Spleen (tissue), 11 donors: ENCODE results near the gene TIAM1. TPM values are rescaled to one million over a fixed set of nuclear protein-coding genes. Genes with fewer than 3 reads are reported as not detected.

Source experiments
- DNase-seq: peaks from one replicate; pipeline ENCODE4 v3.0.0-alpha.2; 2020
- H3K27ac ChIP-seq, 8 donors: fragments of 200-600 bp; sonication (generic) in 7 of 8; 1 replicate in 4 of 8; 2 replicates in 4 of 8; pipeline versions ENCODE4 v1.5.0 to v1.8.0; 2016 to 2021; ENCODE audit warnings: inconsistent platforms in 4 of 8, mild to moderate bottlenecking in 4 of 8, moderate library complexity in 1 of 8
- H3K27me3 ChIP-seq, 7 donors: fragments of 200-600 bp; sonication (generic) in 6 of 7; replicated peaks in 1 of 7; 1 replicate in 4 of 7; 2 replicates in 3 of 7; pipeline versions ENCODE4 v1.5.0 to v1.8.0; 2016 to 2021; ENCODE audit warnings: inconsistent platforms in 3 of 7, mild to moderate bottlenecking in 1 of 7
- H3K36me3 ChIP-seq, 6 donors: fragments of 200-600 bp; sonication (generic) in 5 of 6; 1 replicate in 4 of 6; 2 replicates in 2 of 6; pipeline versions ENCODE4 v1.5.0 to v1.8.0; 2016 to 2021; ENCODE audit warnings: inconsistent platforms in 2 of 6
- H3K4me1 ChIP-seq, 6 donors: fragments of 200-600 bp; sonication (generic) in 5 of 6; 1 replicate in 3 of 6; 2 replicates in 3 of 6; pipeline versions ENCODE4 v1.5.0 to v1.8.0; 2016 to 2021; ENCODE audit warnings: inconsistent platforms in 3 of 6
- H3K4me3 ChIP-seq, 8 donors: fragments of 200-600 bp; sonication (generic) in 7 of 8; 1 replicate in 4 of 8; 2 replicates in 4 of 8; pipeline versions ENCODE4 v1.5.0 to v1.8.0; 2016 to 2021; ENCODE audit warnings: inconsistent platforms in 4 of 8, mild to moderate bottlenecking in 4 of 8, moderate library complexity in 2 of 8
- H3K9me3 ChIP-seq, 8 donors: fragments of 200-600 bp; sonication (generic) in 7 of 8; 1 replicate in 4 of 8; 2 replicates in 4 of 8; pipeline versions ENCODE4 v1.5.0 to v1.8.0; 2016 to 2021; ENCODE audit warnings: inconsistent platforms in 4 of 8
- POLR2A ChIP-seq, 3 donors: fragments of 450-650 bp; IDR thresholded peaks; one replicate each; pipeline ENCODE4 v1.5.1; 2017; ENCODE audit warnings: antibody characterized with exemption in 3 of 3, mild to moderate bottlenecking in 1 of 3
- POLR2AphosphoS5 ChIP-seq, 3 donors: sonication (generic); formaldehyde crosslinking; IDR thresholded peaks; one replicate each; pipeline ENCODE4 v1.5.1; 2017; ENCODE audit warnings: antibody characterized with exemption in 3 of 3
- WGBS, 5 donors: extraction: QIAGEN DNeasy Blood & Tissue Kit in 3 of 5; methylation state at CpG; one replicate each; pipeline versions ENCODE4 v1.1.5 to v1.1.7; 2013 to 2018; 5-methylcytosine and 5-hydroxymethylcytosine counted together
- intact Hi-C: fragments of 100-400 bp; cut with DNase I; formaldehyde crosslinking; loops from one replicate; pipeline ENCODE4 v1.15.0; 2023; ENCODE audit warnings: low total_unique reads
- polyA plus RNA-seq, 3 donors: library from polyadenylated mRNA; stranded (reverse); fragments of 200-250 nt; gene quantifications; one replicate each; pipeline ENCODE4 v1.2.1, GENCODE V29; 2013
- total RNA-seq, 7 donors: library from RNA; depleted of rRNA in 3 of 7; stranded (reverse); fragments of >200 nt in 3 of 7; fragmentation: NEBNext Ultra II Directional in 4 of 7; extraction: Animal tissue kit (Norgen Biotek cat#: 25700) in 4 of 7; gene quantifications; one replicate each; pipeline versions ENCODE4 v1.1.0 to v1.2.1, GENCODE V29; 2016 to 2021
- TF ChIP-seq, protein P1 (sequence below), 11 experiments: fragments of 200-600 bp in 7 of 11; fragments of 450-650 bp in 4 of 11; sonication (generic) in 4 of 11; IDR thresholded peaks in 8 of 11; conservative IDR thresholded peaks in 3 of 11; 1 replicate in 7 of 11; 2 replicates in 4 of 11; pipeline versions ENCODE4 v1.4.0 to v1.8.0; 2016 to 2021; ENCODE audit warnings: antibody characterized with exemption in 11 of 11, inconsistent platforms in 4 of 11, mild to moderate bottlenecking in 1 of 11
- donor health status: healthy with polysubstance abuse.
- donor health status: DM: no; HTN: no; CAD: no; lungs with moderate emphysema.
- donor health status: DM: no; HTN: no; CAD: no.
- donor health status: Bipolar disorder and iron deficiency.
- donor health status: healthy.
- donor health status: DM: no; HTN: no; CAD: no.
- donor health status: DM: yes; HTN: yes; CAD: no.

Gene TIAM1
- total and polyA plus RNA-seq, 10 donors: 1.9 to 35.0 (median 18.4) TPM

DNA sequence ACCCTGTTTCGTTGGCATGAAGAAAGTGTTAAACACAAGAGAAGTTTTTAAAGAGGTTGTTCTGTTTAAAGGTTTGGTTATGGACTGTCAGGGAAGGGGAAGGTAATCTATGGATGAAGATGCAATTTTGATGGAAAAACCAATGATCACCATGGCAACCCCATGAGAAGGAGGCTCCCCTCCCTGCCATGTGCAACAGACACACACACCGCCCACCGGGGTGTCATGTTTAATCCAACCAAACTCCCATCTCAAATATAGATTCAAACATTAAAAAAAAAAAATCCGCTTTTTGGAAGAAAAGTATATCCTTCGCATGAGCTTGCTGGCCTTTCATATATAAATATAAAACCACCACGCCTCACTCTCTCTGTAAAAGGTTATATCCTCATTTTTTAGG, 224.9 kb downstream of the TIAM1 start:
- Histone ChIP-seq H3K9me3 (no peaks in the 10 kb centered on the region), H3K36me3 (peaks cover 0 to 6% (median 0%) of the 10 kb centered on the region in 6 donors), H3K4me3 (no peak overlapping the region), H3K27ac (no peak overlapping the region), H3K27me3 (no peaks in the 10 kb centered on the region), H3K4me1 (peaks cover 0 to 5% (median 0%) of the 10 kb centered on the region in 6 donors)
- no peak for DNase-seq
- TF ChIP-seq, protein P1, sequence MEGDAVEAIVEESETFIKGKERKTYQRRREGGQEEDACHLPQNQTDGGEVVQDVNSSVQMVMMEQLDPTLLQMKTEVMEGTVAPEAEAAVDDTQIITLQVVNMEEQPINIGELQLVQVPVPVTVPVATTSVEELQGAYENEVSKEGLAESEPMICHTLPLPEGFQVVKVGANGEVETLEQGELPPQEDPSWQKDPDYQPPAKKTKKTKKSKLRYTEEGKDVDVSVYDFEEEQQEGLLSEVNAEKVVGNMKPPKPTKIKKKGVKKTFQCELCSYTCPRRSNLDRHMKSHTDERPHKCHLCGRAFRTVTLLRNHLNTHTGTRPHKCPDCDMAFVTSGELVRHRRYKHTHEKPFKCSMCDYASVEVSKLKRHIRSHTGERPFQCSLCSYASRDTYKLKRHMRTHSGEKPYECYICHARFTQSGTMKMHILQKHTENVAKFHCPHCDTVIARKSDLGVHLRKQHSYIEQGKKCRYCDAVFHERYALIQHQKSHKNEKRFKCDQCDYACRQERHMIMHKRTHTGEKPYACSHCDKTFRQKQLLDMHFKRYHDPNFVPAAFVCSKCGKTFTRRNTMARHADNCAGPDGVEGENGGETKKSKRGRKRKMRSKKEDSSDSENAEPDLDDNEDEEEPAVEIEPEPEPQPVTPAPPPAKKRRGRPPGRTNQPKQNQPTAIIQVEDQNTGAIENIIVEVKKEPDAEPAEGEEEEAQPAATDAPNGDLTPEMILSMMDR (IDR thresholded peaks at IDR 0.05 in 8 of 11, conservative IDR thresholded peaks at IDR 0.05 in 3 of 11): no peak
- TF ChIP-seq POLR2AphosphoS5 (IDR thresholded peaks at IDR 0.05) (no peak), POLR2A (IDR thresholded peaks at IDR 0.05) (no peak)
- 91 to 97% (median 95%) methylated on average over 6 of the region's 6 CpGs for WGBS, 5 donors
- intact Hi-C loops: no loop called here

DNA sequence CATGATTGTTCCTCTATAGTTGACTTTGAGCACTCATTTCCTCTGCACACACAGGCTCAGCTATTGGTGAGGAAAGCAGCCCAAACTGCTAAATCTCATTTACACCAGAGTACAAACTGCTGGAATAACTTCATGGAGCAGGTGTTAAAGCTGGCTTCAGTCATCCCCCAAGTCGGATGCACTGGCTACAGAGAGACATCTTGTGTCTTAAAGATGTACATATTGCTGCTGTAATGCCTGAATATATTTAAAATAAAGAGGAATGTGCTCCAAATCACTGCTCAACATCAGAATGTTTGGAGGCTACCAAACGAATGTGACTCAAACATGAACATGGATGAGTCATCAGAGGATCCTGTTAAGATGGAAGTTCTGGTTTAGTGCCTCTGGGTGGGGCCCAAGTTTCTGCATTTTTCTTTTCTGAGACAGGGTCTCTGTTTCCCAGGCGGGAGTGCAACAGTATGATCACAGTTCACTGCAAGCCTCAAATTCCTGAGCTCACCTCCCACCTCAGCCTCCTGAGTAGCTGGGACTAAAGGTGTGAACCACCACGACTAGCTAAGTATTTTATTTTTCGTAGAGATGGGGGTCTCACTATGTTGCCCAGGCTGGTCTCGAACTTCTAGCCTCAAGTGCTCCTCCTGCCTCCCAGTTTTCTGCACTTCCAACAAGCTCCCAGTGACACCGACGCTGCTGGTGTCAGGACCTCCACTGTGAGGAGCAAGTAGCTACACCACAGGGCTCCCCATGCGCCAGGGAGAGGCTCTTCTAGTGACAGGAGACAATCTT, 226.7 kb downstream of the TIAM1 start:
- no peaks in the 10 kb centered on the region for H3K9me3 ChIP-seq
- peaks cover 0 to 4% (median 0%) of the 10 kb centered on the region in 6 donors for H3K4me1 ChIP-seq
- intact Hi-C loops: no loop called here
- H3K27me3 ChIP-seq: peaks cover 0 to 4% (median 0%) of the 10 kb centered on the region in 7 donors
- H3K36me3 ChIP-seq: peaks cover 0 to 6% (median 0%) of the 10 kb centered on the region in 6 donors
- WGBS, 5 donors: 75 to 82% (median 78%) methylated on average over 6 to 9 of the region's 9 CpGs
- TF ChIP-seq, protein P1 (IDR thresholded peaks at IDR 0.05 in 8 of 11, conservative IDR thresholded peaks at IDR 0.05 in 3 of 11): no peak
- no peak for TF ChIP-seq POLR2AphosphoS5 (IDR thresholded peaks at IDR 0.05)
- no peak for TF ChIP-seq POLR2A (IDR thresholded peaks at IDR 0.05)
- peak overlapping the region in 1 of 8 donors; percentile 16 for H3K27ac ChIP-seq
- H3K4me3 ChIP-seq: no peak overlapping the region
- DNase-seq: no peak

DNA sequence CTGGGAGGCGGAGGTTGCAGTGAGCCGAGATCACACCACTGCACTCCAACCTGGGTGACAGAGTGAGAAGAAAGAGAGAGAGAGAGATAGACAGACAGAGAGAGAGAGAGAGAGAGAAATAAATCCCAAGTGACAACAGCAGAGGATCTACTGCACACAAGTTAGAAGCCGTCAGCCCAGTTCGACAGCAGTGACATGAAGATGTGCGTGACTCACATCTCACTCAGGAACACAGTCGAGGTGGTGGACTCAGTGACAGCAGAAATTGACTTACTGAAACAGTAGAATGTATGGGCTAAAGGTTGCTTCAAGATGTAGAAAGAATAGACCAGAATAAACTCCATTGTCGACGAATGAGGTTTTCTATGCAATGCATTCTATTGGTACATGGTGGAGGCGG, 228.8 kb downstream of the TIAM1 start:
- H3K27me3 ChIP-seq: peaks cover 0 to 4% (median 0%) of the 10 kb centered on the region in 7 donors
- TF ChIP-seq, protein P1 (IDR thresholded peaks at IDR 0.05 in 8 of 11, conservative IDR thresholded peaks at IDR 0.05 in 3 of 11): no peak
- TF ChIP-seq POLR2A (IDR thresholded peaks at IDR 0.05): no peak
- TF ChIP-seq POLR2AphosphoS5 (IDR thresholded peaks at IDR 0.05): no peak
- H3K4me3 ChIP-seq: no peak overlapping the region
- DNase-seq: no peak
- WGBS, 5 donors: 75 to 85% (median 81%) methylated on average over 9 of the region's 9 CpGs
- intact Hi-C loops: no loop called here
- H3K9me3 ChIP-seq: no peaks in the 10 kb centered on the region
- no peak overlapping the region for H3K27ac ChIP-seq
- H3K36me3 ChIP-seq: peaks cover 0 to under 1% (median 0%) of the 10 kb centered on the region in 6 donors
- H3K4me1 ChIP-seq: peaks cover 0 to 4% (median 0%) of the 10 kb centered on the region in 6 donors

DNA sequence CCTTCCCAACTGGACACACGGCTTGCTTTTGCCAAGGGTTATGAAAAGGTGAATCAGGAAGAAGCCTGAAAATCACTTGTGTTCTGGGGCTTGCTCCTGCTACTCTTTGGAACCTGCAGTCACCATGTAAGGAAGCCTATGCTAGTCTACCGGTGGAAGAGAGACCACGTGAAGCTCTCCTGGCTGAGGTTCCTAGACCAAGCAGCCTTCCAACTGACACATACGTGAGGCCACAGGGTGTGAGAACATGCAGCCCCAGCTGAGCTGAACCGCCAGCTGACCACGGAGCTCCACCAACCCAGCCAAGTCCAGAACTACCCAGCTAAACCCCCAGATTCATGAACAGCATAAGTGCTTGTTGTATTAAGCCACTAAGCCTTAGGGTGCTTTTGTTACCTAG, 233.0 kb downstream of the TIAM1 start:
- H3K9me3 ChIP-seq: peaks cover 0 to 5% (median 0%) of the 10 kb centered on the region in 8 donors
- peaks cover 0 to 4% (median 0%) of the 10 kb centered on the region in 7 donors for H3K27me3 ChIP-seq
- TF ChIP-seq POLR2A (IDR thresholded peaks at IDR 0.05) (no peak), POLR2AphosphoS5 (IDR thresholded peaks at IDR 0.05) (no peak)
- TF ChIP-seq, protein P1 (IDR thresholded peaks at IDR 0.05 in 8 of 11, conservative IDR thresholded peaks at IDR 0.05 in 3 of 11): no peak
- DNase-seq: no peak
- intact Hi-C loops: no loop called here
- WGBS, 5 donors: 75 to 82% (median 76%) methylated on average over 5 to 6 of the region's 6 CpGs
- peaks cover 0 to 23% (median 13%) of the 10 kb centered on the region in 6 donors for H3K4me1 ChIP-seq
- H3K36me3 ChIP-seq: no peaks in the 10 kb centered on the region
- H3K4me3 ChIP-seq: no peak overlapping the region
- no peak overlapping the region for H3K27ac ChIP-seq
